ENCODE measurements around the gene KPNA4.

KPNA4 gene

DNA sequence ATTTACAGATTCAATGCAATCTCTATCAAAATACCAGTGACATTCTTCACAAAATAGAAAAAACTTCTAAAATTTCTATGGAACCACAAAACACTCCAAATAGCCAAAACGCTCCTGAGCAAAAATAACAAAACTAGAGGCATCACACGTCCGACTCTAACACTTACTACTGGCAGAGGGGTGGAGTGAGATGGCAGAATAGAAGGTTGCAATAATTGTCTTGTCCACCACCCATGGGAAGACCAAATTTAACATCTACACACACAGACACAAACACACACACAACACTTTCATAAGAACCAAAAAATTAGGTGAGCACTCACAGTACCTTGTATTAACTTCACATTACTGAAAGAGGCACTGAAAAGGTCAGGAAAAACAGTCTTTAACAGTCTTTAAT, 21.3 kb upstream of the KPNA4 start:
- DNase-seq (ENCODE audit: low spot score) = no peak
- in situ Hi-C loops (cut with MboI; ENCODE audit: low pct_unique_long_range_greater_than_20kb, low sequenced_read_pairs, unreplicated experiment) = no loop called here
- TF ChIP-seq, protein P1, sequence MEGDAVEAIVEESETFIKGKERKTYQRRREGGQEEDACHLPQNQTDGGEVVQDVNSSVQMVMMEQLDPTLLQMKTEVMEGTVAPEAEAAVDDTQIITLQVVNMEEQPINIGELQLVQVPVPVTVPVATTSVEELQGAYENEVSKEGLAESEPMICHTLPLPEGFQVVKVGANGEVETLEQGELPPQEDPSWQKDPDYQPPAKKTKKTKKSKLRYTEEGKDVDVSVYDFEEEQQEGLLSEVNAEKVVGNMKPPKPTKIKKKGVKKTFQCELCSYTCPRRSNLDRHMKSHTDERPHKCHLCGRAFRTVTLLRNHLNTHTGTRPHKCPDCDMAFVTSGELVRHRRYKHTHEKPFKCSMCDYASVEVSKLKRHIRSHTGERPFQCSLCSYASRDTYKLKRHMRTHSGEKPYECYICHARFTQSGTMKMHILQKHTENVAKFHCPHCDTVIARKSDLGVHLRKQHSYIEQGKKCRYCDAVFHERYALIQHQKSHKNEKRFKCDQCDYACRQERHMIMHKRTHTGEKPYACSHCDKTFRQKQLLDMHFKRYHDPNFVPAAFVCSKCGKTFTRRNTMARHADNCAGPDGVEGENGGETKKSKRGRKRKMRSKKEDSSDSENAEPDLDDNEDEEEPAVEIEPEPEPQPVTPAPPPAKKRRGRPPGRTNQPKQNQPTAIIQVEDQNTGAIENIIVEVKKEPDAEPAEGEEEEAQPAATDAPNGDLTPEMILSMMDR (IDR thresholded peaks at IDR 0.05; ENCODE audit: extremely low read depth, insufficient read depth, missing control alignments) = no peak

DNA sequence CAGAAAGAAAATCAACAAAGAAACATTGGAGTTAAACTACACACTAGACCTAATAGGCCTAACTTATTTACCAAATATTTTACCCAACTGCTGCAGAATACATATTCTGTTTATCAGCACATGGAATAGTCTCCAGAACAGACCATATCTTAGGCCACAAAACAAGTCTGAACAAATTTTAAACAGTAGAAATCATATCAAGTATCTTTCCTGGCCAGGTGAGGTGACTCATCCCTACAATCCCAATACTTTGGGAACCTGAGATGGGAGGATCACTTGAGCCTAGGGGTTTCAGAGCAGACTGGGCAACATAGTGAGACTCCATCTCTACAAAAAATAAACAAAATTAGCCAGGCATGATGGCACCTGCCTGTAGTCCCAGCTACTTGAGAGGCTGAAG, 18.1 kb upstream of the KPNA4 start:
- no peak for DNase-seq (ENCODE audit: low spot score)
- in situ Hi-C loops (cut with MboI; ENCODE audit: low pct_unique_long_range_greater_than_20kb, low sequenced_read_pairs, unreplicated experiment) = no loop called here
- TF ChIP-seq, protein P1 (IDR thresholded peaks at IDR 0.05; ENCODE audit: extremely low read depth, insufficient read depth, missing control alignments) = no peak

DNA sequence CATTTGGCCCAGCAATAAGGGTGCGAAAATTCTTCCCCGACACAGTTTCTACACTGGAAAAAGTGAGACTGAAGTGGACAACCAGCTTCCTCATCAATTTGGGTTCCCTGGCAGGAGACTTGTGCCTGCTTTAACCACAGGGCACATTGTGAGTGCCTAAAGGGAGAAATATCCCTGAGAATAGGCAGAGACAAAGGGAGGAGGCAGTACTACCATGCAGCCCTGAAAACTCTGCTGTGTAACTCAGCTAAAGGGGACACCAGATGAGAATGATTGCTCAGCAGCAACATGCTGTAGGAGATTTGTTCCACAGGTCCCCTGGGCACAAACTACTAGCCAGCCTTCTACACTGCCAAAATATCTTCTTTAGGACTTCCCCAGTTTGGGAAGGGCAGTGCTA, 15.6 kb upstream of the KPNA4 start:
- in situ Hi-C loops (cut with MboI; ENCODE audit: low pct_unique_long_range_greater_than_20kb, low sequenced_read_pairs, unreplicated experiment) = no loop called here
- TF ChIP-seq, protein P1 (IDR thresholded peaks at IDR 0.05; ENCODE audit: extremely low read depth, insufficient read depth, missing control alignments) = no peak
- no peak for DNase-seq (ENCODE audit: low spot score)

DNA sequence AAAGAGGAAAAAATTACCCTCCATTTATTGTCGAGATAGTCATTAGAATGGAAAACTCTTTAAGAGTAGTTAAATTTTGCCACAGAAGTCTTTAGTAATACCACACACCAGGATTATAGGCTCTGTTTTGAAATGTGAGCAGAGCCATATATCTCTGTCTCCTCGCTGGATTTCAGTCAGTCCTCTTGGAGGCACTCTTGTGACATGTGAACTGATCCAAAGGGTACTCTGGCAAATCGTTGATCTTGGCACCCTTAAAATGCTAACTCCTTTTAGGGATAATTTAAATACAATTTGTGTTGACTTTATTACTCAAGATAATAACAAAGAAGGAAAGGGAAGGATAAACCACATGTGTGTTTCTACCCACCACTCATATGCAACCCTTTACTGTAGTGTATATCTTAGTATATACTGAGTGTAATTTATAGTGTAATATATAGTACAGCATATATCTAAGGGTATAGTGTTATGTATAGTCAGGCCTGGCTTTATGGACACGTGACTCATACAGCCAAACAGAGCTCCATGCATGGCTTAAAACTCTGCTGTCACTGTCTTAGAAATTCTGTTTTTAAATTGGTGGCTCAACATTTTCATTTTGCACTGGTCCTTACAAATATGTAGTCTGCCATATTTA, 12.3 kb upstream of the KPNA4 start:
- no peak for DNase-seq (ENCODE audit: low spot score)
- in situ Hi-C loops (cut with MboI; ENCODE audit: low pct_unique_long_range_greater_than_20kb, low sequenced_read_pairs, unreplicated experiment) = no loop called here
- TF ChIP-seq, protein P1 (IDR thresholded peaks at IDR 0.05; ENCODE audit: extremely low read depth, insufficient read depth, missing control alignments) = no peak

DNA sequence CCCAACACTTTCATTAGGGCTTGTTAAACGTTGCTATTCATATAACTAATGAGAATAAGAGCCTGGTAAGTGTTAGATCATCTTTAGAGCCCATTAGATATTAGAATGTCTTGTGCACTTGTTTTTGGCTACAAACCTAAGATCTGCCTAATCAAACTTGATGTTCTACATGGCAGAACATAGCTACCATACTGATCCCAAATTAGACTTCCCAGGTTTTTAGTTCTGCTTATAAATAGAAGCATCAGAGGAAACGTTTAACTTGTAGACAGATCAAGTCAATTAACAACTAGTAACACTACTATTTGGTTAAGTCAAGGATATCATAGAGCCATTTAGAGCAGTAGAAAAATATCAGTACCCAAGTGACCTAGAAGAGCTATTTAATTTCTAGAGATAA, 11.7 kb upstream of the KPNA4 start:
- TF ChIP-seq, protein P1 (IDR thresholded peaks at IDR 0.05; ENCODE audit: extremely low read depth, insufficient read depth, missing control alignments) = no peak
- no peak for DNase-seq (ENCODE audit: low spot score)
- in situ Hi-C loops (cut with MboI; ENCODE audit: low pct_unique_long_range_greater_than_20kb, low sequenced_read_pairs, unreplicated experiment) = no loop called here

DNA sequence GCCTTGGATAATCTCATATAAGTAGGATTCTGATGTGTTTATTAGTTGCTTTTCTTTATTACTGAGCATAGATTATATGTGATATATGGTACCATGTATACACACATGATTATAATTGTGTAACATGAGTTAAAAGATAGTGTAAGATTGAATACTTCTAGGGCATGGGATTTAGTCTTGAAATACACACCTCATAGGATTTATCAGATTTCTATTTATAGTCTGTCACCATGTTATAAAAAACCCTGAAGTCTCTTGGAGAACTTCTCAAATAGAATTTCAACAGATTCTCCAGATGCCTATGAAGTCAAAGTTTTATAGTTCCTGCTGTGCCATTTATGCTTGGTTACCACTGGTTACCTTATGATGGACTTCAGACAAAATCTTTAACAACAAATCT, 11.2 kb upstream of the KPNA4 start:
- DNase-seq (ENCODE audit: low spot score) = no peak
- TF ChIP-seq, protein P1 (IDR thresholded peaks at IDR 0.05; ENCODE audit: extremely low read depth, insufficient read depth, missing control alignments) = no peak
- in situ Hi-C loops (cut with MboI; ENCODE audit: low pct_unique_long_range_greater_than_20kb, low sequenced_read_pairs, unreplicated experiment) = no loop called here
